NCI-H1436 (cell line): ENCODE data around the gene ACOXL.
"Not testable (repeated sequence)": the region's sequence is repeated elsewhere in the genome, so short reads cannot be mapped to it uniquely, and the experiment has no call there.

Experiments used
- DNase-seq: peaks from one replicate; lab custom pipeline; 2025; lab: John Stamatoyannopoulos, UW

Gene ACOXL

DNA sequence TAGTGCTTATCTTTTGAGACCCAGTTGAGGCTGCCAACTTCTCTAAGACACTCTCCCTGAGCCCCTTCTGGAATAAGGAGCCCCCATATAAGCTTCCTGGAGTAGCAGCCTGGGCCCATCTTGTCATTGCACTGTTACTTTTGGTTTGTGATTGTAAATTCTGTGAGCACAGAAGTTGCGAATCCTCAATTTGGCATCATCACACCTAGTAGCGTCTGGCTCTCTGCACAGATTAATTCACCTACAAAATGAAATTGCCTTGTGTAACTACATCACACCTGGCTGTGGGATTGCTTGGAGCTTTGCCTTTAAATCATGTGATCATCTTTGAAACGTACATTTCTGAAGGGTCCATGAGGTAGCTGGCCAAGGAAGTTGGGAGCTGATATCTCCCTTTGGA is 195.2 kb downstream of the ACOXL start:
- no peak for DNase-seq

DNA sequence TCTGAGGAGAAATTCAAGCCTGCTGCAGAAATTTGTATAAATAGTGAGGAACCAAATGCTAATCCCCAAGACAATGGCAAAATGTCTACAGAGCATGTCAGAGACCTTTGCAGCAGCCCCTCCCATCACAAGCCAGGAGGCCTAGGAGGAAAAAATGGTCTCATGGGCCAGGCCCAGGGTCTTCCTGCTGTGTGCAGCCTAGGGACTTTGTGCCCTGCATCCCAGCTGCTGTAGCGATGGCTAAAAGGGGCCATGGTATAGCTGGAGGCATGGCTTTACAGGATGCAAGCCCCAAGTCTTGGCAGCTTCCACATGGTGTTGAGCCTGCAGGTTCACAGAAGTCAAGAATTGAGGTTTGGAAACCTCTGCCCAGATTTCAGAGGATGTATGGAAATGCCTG is 197.2 kb downstream of the ACOXL start:
- no peak for DNase-seq

DNA sequence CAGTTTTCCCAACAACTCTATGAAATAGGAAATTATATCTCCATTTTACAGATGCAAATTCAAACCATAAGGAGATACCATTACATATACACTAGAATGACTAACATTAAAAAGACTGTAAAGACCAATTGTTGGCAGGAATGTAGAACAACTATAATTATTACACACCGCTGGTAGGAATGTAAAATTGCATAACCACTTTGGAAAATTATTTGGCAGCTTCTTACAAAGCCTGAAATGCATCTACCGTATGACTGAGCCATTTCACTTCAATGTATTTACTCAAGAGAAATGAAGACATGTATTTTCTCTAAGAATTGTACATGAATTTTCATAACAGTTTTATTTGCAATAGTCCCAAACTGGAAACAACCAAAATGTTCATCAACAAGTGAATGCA is 199.3 kb downstream of the ACOXL start:
- no peak for DNase-seq

DNA sequence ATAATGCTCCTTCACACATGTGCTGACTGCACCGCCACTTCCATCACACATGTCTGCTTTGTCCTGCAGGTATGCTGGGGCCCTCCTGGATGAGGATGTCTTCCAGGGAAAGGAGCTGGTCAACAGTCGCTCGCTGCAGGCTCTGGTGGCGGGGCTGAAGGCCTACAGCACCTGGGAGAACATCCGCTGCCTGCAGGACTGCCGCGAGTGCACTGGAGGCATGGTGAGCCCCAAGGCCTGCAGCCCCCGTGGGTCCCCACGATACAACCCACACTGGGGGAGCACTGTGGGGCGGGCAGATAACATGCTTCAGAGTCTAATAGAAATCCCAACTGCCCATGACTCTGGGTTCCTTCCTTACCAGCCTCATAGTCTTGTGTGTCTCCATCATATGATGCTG is 201.0 kb downstream of the ACOXL start:
- no peak for DNase-seq

DNA sequence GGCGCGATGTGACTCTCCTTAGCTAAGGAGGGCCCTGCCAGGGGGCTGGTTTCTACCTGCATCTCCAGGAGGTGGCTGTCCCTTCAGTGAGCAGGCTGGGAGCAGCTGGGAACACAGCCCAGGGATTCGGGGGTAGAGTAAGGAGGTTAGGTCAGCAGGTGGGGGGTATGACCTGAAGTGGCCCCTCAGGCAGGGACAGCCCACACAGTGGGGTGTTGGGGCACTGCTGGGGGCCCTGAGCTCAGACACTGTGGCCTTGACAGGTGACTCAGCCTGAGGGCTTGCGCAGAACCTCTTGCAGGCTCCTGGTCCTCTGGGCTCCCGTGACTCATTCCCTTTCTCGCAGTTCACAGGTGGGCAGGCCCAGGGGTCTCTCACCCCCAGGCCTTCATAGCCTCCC is 202.6 kb downstream of the ACOXL start:
- DNase-seq = no peak

DNA sequence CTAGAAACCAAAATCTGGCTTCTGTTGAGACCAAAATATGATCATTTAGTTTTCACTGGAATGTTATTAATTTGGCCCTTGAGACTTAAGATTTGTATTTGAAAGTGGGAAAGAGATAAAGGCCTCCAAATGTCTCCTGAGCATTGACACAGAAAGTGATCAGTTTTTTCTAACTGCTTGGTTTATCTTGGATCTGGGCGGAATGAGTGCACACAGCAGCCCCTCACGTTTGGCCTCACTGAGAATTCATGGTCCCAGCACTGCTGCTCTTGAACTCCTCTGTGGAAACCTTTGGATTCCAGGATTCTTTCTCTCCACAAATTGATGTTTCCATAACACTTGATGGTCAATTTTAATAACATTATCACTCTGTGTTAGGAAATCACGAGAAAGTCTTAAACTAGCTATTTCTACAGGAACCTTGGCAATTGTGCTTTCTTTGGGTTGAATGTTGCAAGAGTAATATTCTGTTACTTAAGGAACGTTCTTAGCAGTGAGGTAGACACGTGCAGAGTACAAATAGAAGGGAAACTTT is 208.1 kb downstream of the ACOXL start:
- no peak for DNase-seq

DNA sequence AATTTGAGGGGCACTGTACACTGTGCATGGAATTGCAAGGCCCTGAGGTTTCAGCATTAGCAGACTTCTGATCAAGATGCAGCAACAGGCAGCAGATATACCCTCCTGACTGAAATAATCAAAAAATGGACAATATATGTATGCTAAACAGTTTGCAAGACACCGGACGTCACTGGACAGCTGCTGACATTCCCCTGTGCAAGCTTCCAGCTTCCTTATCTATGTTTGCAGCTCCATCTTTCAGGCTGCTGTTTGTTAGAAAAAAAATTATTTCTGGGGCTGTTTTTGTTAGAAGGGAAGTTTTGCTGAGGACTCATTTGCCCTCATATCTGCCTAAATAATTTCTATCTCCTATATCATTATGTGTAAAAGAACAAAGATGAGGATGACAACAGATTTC is 208.9 kb downstream of the ACOXL start:
- no peak for DNase-seq

DNA sequence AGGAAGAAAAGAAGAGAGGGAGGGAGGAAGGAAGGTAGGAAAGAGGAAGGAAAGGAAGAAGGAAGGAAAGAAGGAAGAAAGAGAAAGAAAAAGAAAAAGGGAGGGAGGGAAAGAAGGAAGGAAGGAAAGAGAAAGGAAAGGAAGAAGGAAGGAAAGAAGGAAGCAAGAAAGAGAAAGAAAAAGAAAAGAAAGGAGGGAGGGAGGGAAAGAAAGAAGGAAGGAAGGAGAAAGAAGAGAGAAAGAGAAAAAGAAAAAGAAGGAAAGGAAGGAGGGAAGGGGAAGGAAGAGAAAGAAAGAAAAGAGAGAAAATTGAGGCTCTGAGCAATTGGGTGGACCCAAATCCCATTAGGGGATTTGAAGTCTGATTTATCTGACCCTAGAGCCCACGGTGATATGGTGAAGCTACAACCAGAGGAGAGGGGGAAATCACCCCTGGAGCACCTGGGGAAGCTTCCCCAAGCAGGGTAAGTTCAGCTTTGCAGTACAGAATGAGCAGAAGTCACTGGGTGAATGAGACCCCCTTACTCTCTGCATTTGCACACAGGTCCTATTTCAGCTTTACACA is 210.8 kb downstream of the ACOXL start:
- no peak for DNase-seq

DNA sequence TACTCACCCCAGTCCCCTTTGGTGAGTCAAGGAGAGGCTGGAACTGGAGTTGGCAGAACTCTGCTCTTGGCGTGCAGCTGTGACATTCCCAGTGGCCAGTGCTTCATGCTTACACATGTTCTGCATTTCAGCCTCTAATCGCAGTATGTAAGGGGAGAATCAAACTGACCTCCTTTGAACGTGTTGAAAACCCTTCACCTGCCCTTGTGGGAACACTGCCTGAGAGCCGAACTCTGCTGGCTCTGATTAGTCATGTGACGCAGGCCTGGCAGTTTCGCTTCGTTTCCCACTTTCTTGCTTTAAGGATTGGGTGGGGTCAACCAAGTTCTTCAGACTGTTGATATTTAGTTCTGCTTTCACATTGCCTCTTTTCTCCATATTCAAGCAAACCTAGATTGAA is 214.5 kb downstream of the ACOXL start:
- no peak for DNase-seq

DNA sequence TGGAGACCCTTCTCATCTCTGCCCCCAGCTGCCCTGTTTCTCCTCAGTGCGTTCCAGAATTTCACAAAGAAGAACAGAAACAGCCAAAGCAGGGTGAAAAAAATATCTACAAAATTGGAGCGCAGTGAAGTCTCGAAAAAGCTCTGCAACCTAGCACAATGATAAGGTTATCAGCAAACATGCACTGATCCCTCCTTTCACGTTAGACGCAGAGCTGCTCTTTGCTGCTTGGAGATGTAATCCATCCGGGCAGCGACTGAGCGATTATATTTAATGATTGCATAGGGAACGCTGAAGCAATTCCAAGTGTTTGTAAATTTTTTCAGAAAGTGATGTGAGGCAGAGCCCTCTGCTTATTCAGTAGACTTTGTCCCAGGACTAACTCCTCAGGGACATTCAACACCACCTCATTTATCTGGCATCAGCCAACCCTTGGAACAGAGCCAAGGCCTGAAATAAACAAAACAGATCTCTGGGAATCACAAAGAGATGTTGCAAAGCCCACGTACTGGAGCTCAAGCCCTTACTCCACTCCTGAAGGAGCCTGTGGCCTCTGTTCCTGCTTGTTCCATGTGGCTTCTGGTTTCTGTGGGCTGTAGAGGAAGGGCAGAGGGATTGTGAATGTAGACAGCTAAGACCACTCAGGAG is 215.8 kb downstream of the ACOXL start:
- DNase-seq = peak; percentile 33

DNA sequence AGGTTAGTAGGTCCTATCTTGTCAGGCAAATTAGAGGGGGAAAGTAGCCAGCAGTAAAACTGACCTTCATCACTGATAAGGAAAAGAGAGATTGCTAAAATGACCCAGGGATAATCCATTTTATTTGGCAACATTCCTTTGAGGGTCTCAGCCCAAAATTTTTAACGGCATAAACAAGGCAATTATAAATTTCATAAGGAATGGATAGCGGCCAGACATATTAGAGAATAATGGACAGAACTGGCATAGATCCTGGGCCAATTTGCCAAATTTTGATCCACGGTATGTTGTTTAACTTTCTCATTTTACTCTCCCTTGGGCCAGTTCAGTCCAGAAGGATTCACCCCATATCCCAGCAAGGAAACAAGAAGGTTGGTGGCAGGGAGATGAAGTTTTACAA is 217.9 kb downstream of the ACOXL start:
- no peak for DNase-seq

DNA sequence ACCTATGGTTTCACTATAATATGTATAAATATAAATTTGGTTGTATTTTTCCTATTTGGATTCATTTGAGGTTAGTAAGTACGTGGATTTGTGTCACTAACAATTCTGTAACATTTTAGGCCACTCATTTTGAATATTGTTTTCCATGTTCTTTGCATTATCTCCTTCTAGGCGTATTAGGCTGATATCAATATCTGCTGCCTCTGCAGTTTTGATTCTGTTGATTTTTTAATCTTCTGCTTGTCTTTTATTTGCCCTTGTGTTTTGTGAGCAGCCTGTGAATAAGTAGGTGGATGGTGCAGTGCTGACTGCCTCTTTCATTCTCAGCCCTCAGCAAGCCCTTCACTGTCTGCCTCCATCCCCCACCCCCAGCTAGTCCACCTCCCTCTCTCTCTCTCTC is 222.7 kb downstream of the ACOXL start:
- no peak for DNase-seq

DNA sequence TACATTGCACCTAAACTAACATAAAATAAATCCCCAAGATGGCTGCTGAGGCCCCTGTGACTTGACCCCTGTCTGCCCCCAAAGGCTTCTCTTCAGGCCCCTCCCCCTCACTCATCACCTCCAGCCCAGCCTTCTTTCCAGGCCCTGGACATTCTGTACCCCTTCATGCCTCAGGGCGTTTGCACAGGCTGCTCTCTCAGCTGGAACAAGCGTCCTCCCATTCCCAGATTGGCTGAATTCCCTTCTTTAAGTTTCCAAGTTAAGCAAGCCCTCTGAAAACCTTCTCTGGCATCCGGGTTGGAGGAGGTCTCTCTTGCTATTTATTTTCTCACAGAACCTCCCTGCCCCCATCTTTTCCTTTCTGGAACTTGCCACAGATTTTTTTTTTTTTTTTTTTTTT is 223.2 kb downstream of the ACOXL start:
- no peak for DNase-seq

DNA sequence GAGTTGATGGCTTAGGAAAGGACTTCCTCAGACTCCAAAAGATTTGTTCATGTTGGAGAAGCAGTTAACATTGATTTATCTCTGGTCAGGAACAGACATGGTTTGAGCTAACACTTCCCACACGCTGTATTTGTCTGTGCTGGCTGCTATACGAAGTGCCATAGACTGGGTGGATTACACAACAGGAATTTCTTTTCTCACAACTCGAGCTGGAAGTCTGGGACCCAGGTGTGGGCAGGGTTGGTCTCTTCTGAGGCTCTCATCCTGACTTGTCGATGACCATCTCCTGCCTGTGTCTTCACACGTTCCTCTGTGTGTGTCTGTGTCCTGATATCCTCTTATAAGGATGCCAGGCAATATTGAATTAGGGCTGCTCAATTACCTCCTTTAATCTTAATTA is 224.9 kb downstream of the ACOXL start:
- DNase-seq = no peak

DNA sequence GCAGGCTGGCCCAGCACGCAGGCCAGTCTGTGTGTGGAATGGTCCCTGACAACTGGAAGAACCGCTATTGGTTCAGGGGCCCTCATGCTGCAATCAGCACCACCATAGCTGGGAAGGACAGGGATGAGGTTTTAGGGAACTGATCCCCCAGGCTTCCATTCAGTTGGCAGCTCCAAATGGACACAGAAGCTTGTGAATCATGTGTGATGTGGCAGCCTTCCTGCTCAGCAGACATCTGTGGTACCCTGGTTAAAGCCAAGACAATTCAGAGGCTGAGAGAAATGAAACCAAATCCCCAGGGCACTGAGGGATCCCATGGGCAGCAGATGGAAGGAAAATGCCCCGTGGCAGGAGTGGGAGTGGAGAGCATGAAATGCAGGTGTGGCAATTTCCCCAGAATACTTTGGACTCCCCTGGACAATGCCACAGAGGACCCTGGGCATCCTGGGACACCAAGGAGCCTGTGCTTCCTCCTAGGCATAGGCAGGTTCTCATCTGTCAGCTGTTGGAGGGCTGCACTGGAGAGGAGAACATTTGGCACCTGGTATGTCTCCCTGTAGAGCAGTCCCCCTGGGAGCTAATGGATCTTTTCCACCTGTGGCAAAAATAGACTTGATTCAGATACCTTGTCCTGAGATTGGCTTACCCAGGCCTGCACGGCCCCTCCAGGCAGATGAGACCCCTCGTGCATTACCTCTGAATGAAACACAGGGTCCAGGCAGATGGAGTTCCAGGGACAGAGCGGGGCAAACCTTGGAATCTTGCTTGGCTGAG is 226.2 kb downstream of the ACOXL start:
- no peak for DNase-seq

DNA sequence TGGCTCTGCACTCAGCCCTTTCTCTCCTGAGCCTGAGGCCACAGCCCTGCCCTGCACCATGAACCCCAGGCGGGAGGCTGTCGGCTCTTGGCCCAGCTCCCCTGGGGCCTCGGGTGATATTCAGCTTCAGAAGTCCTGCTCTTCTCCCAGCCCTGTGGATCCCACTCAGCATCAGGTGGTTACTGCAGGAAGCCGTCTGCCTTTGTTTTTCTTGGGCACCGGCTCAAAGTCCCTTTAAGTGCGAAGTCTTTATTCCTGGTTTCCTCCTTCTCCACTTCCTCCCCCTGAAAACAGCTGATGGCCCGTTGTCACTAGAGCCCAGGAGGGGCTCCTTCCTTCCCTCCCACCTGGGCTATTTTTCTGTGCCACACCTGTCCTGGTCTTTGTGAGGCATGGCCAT is 226.8 kb downstream of the ACOXL start:
- no peak for DNase-seq

DNA sequence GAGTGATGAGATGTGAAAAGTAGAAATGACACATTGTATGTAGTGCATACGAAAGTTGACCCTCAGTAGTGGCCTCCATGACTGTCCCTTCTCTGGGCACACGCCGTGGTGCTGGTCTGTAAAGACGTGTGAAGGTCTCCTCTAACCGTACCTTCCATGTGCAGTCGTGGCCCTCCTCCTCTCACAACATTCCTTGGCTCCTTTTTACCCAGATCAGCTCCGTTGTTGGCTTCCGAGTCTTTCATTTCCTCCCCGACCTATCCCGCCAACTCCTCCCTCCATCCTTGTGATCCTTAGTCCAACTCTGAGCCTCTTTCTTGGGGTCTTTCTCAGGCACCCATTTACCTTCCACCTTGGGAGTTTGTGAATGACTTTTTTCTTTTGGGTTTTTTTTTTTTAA is 227.9 kb downstream of the ACOXL start:
- DNase-seq = no peak

DNA sequence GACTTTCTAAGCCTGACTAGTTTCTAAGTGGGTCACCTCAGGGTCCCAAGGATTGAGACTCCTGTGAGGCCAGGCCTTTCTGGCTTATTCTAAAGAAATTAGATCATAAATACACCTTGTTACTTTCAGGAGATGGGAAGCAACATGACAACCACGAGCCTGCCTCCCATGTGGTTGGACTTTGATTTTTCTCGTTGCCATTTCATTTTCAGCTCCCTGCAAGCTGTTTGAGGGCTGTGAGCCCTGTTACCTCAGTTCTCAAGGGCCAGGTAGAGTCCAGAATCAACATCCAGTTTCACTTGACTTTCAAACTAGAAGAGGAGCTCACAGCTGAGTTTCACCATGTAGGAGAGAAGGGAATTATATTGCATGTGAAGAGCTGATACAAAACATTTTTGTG is 228.6 kb downstream of the ACOXL start:
- DNase-seq = no peak

DNA sequence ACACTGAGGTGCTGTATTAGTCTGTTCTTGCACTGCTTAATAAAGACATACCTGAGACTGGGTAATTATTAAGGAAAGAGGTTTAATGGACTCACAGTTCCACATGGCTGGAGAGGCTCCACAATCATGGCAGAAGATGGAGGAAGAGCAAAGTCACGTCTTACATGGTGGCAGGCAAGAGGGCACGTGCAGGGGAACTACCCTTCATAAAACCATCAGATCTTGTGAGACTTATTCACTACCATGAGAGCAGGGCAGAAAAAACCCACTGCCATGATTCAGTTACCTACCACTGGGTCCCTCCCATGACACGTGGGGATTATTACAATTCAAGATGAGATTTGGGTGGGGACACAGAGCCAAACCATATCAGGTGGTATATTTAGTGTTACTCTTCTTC is 229.3 kb downstream of the ACOXL start:
- DNase-seq = not testable (repeated sequence)

DNA sequence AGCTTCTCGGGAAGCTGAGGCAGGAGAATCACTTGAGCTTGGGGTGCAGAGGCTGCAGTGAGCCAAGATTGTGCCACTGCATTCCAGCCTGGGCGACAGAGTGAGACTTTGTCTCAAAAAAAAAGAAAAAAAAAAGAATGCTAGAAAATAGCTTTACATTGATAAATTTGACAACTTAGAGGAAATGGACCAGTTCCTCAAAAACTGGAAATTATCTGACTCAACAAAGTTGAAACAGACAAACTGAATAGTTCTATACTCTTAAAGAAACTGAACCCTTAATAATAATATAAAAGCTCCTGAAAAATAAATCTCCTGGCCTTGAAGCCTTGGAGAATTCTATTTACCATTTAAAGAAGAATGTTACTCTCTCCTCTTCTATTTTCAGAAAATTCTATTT is 237.3 kb downstream of the ACOXL start:
- no peak for DNase-seq

DNA sequence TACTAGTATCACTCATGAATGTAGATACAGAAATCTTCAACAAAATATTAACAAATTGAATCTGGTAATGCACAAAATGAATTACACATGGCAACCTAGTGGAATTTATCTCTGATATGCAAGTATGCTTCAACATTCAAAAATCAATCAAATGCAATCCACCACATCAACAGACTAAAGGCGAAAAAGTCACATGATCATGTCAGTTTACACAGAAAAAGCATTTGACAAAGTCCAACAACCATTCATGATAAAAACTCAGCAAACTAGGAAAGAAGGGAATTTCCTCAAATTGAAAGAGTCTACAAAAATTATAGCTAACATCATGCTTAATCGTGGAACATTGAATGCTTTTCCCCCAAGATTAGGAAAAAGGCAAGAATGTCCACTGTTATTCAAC is 237.8 kb downstream of the ACOXL start:
- DNase-seq = no peak

DNA sequence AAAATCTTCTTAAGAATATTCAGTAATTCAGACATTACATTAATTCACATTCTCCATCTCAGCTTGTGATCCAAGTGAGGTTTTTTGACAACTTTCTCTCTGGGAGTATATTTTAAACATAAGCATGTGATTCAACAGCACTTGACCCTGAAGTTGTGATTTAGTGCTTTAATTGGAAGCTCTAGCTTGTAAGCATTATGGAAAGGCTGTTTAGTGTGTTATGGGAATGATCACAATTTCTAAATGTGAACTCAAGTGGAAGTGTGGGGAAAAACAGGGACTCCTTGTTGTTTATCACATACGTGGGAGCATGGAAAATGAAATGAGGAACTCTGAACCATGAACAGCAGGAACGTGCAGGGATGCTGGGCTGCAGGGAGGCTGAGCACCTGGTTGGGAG is 239.4 kb downstream of the ACOXL start:
- DNase-seq = no peak

DNA sequence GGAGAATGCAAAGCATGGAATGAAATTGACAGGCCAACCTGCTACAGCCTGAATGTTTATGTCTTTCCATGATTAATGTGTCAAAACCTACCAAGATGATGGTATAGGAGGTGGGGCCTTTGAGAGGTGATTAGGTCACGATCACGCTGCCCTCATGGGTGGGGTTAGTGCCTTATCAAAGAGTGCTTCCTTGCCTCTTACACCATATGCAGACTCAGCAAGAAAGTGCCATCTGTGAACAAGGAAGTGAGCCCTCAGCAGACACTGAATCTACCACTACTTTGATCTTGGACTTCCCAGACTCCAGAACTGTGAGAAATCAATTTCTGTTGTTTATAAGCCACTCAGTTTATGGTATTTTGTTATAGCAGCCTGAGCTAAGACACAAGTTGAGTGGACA is 240.9 kb downstream of the ACOXL start:
- no peak for DNase-seq
